ENCODE data around the gene XPO4. TPM values are rescaled to one million over a fixed set of nuclear protein-coding genes. Genes with fewer than 3 reads are reported as not detected.

Gene XPO4
- total and polyA plus RNA-seq, 2 of the 8 experiments (the other 6 are each of a cell fraction or from before 2014, with no cell fraction given), result 11.9 to 33.3 TPM

- no peak overlapping the region for H4K8ac ChIP-seq (ENCODE audit: extremely low read depth, insufficient read depth, low read length)
- FAIRE-seq (no peak), DNase-seq (ENCODE audit: low read depth in 1 of 2, low spot score in 2 of 2) (no peak)
- H3K9me3 ChIP-seq (ENCODE audit: insufficient read depth in 2 of 2, low read depth in 1 of 2, low read length in 1 of 2), result peaks cover 8 to 11% of the 10 kb centered on the region in 2 experiments; a peak in 3 of 4 replicates
- no peak overlapping the region for H2BK15ac ChIP-seq (ENCODE audit: low read length)
- ChIA-PET POLR2A (ENCODE audit: partially characterized antibody) (no interaction called here), CTCF (ENCODE audit: partially characterized antibody) (interaction anchor here (0.7 to 1.2 kb wide), 3 partner anchors 243 to 261 kb away, joined by 3 to 6 read pairs (median 3); no protein-coding TSS in a partner anchor)
- H3K56ac ChIP-seq (replicated peaks; ENCODE audit: insufficient read length, low read depth, low read length), result no peak overlapping the region
- no peak overlapping the region for H3K4ac ChIP-seq (replicated peaks; ENCODE audit: insufficient read length, low read depth, low read length)
- H3K4me1 ChIP-seq (replicated peaks in 1 of 4; ENCODE audit: control insufficient read depth in 3 of 4, insufficient read depth in 4 of 4, low read length in 3 of 4), result no peaks in the 10 kb centered on the region
- H2BK20ac ChIP-seq (ENCODE audit: low read length), result no peak overlapping the region
- no peak overlapping the region for H2AFZ ChIP-seq (ENCODE audit: low read length)
- H4K5ac ChIP-seq (ENCODE audit: insufficient read length, low read depth, low read length), result no peak overlapping the region
- no peak overlapping the region for H2BK120ac ChIP-seq (replicated peaks; ENCODE audit: low read depth, low read length)
- no peaks in the 10 kb centered on the region for H3K27me3 ChIP-seq (replicated peaks in 1 of 4; ENCODE audit: control insufficient read depth in 3 of 4, extremely low read depth in 1 of 4, insufficient read depth in 3 of 4, low read length in 3 of 4)
- no peaks in the 10 kb centered on the region for H4K20me1 ChIP-seq (replicated peaks in 1 of 2; ENCODE audit: control insufficient read depth in 1 of 2, insufficient read depth in 2 of 2, low read length in 2 of 2)
- H3K9ac ChIP-seq (replicated peaks in 1 of 4; ENCODE audit: extremely low read depth in 1 of 4, low read depth in 3 of 4, low read length in 3 of 4), result no peak overlapping the region
- no peaks in the 10 kb centered on the region for H3K36me3 ChIP-seq (ENCODE audit: control insufficient read depth in 2 of 4, insufficient read depth in 4 of 4, low read length in 3 of 4)
- no peaks in the 10 kb centered on the region for H3K79me2 ChIP-seq (ENCODE audit: control insufficient read depth in 1 of 2, insufficient read depth in 2 of 2, low read length in 2 of 2)
- no peak overlapping the region for H3K4me3 ChIP-seq (ENCODE audit: extremely low read depth in 1 of 4, insufficient read depth in 2 of 4, low read depth in 3 of 4, low read length in 4 of 4)
- H3K14ac ChIP-seq (ENCODE audit: insufficient read length), result no peak overlapping the region
- no peak overlapping the region for H4K91ac ChIP-seq (replicated peaks; ENCODE audit: insufficient read length, low read length)
- no peak overlapping the region for H2BK12ac ChIP-seq (ENCODE audit: low read depth, low read length)
- H3K18ac ChIP-seq (ENCODE audit: extremely low read depth, low read length), result no peak overlapping the region
- H3K4me2 ChIP-seq (ENCODE audit: insufficient read depth in 1 of 2, low read depth in 2 of 2, low read length in 2 of 2), result no peak overlapping the region
- no peak overlapping the region for H2AK5ac ChIP-seq (ENCODE audit: low read depth, low read length)
- no peak overlapping the region for H3K27ac ChIP-seq (ENCODE audit: low read depth, low read length)
- H3K23me2 ChIP-seq (ENCODE audit: low read depth, low read length), result no peaks in the 10 kb centered on the region
- no peaks in the 10 kb centered on the region for H3K79me1 ChIP-seq (ENCODE audit: low read depth, low read length)
- H3K23ac ChIP-seq (ENCODE audit: insufficient read length), result no peak overlapping the region
- H2BK5ac ChIP-seq (ENCODE audit: low read depth, low read length), result no peak overlapping the region
- TF ChIP-seq KDM4A (IDR thresholded peaks at IDR 0.05; ENCODE audit: low read depth, low read length, severe bottlenecking), result no peak
These were observed 148.5 kb downstream of the XPO4 start for GRCh38 chr13:20754009-20754408.
